ENCODE results near the gene GNPTAB. TPM values are rescaled to one million over a fixed set of nuclear protein-coding genes. Genes with fewer than 3 reads are reported as not detected.

Gene GNPTAB
- total and polyA plus RNA-seq, 2 of the 13 experiments (the other 11 are each of a cell fraction or from before 2014, with no cell fraction given), result 13.6 to 19.4 TPM

GRCh38 chr12:101697930-101698799 lies 132.6 kb downstream of the GNPTAB start (continued):
- TF ChIP-seq RXRB (CRISPR knock-in tag; IDR thresholded peaks at IDR 0.05; ENCODE audit: borderline replicate concordance) (no peak), YEATS2 (CRISPR knock-in tag; IDR thresholded peaks at IDR 0.05; ENCODE audit: borderline replicate concordance) (no peak), HOXA3 (CRISPR knock-in tag; IDR thresholded peaks at IDR 0.05) (peak; percentile 40; the same call in 1 of the 2 replicates), TFDP1 (CRISPR knock-in tag; IDR thresholded peaks at IDR 0.05; ENCODE audit: borderline replicate concordance) (no peak), CREM (IDR thresholded peaks at IDR 0.05) (peak; percentile 22; the same call in 1 of the 2 replicates), CREM (CRISPR knock-in tag; IDR thresholded peaks at IDR 0.05) (no peak), ZNF775 (CRISPR knock-in tag; IDR thresholded peaks at IDR 0.05; ENCODE audit: borderline replicate concordance) (no peak), ARNT2 (CRISPR knock-in tag; IDR thresholded peaks at IDR 0.05; ENCODE audit: low read depth) (peak; percentile 69), MEF2D (CRISPR knock-in tag; IDR thresholded peaks at IDR 0.05) (no peak), XRCC5 (optimal IDR thresholded peaks at IDR 0.05; ENCODE audit: low read length) (no peak), JARID2 (CRISPR knock-in tag; IDR thresholded peaks at IDR 0.05; ENCODE audit: insufficient replicate concordance) (no peak), PRDM10 (CRISPR knock-in tag; IDR thresholded peaks at IDR 0.05; ENCODE audit: low read depth) (no peak), ZNF138 (CRISPR knock-in tag; IDR thresholded peaks at IDR 0.05; ENCODE audit: low read depth) (peak; percentile 34; the same call in 1 of the 2 replicates), ZNF317 (CRISPR knock-in tag; IDR thresholded peaks at IDR 0.05) (no peak), GABPB1 (CRISPR knock-in tag; IDR thresholded peaks at IDR 0.05) (no peak; the same call in 1 of the 2 replicates), ZNF563 (CRISPR knock-in tag; IDR thresholded peaks at IDR 0.05) (no peak; the same call in 1 of the 2 replicates), ZNF225 (CRISPR knock-in tag; IDR thresholded peaks at IDR 0.05) (0 out of 2 replicates have a peak, but pooled peaks have one; percentile 59), HNRNPL (IDR thresholded peaks at IDR 0.05; ENCODE audit: low read depth, low read length) (0 out of 2 replicates have a peak, but pooled peaks have one; percentile 57), ZIK1 (CRISPR knock-in tag; IDR thresholded peaks at IDR 0.05; ENCODE audit: borderline replicate concordance, low read depth) (no peak), NFE2L2 (IDR thresholded peaks at IDR 0.05; ENCODE audit: low read length) (no peak), HIC2 (CRISPR knock-in tag; IDR thresholded peaks at IDR 0.05; ENCODE audit: low read depth) (peak; percentile 48), ZFY (CRISPR knock-in tag; IDR thresholded peaks at IDR 0.05) (0 out of 2 replicates have a peak, but pooled peaks have one; percentile 4), SALL1 (CRISPR knock-in tag; IDR thresholded peaks at IDR 0.05) (peak; percentile 55), EHMT2 (IDR thresholded peaks at IDR 0.05; ENCODE audit: borderline replicate concordance, low read depth, low read length) (no peak)
